Activated CD8-positive, alpha-beta T cell treated with anti-CD3 and anti-CD28 coated beads, Interleukin-2, amount 10 ng/mL, durations not matched to agents 7 days and 5 days (primary cell): ENCODE data around the gene LBX1. TPM values are rescaled to one million over a fixed set of nuclear protein-coding genes. Genes with fewer than 3 reads are reported as not detected.

ENCODE experiments used
- ATAC-seq: fragments of 150-1000 bp; cut with Tn5 transposase; one replicate; pipeline ENCODE4 v1.10.0; 2021; ENCODE audit warnings: moderate library complexity
- CTCF ChIA-PET: fragments of 350-600 bp; sonication (Branson Sonifier 250); formaldehyde crosslinking; loops from one replicate; lab custom pipeline; 2021; ENCODE audit warnings: antibody characterized with exemption; lab: Charles Lee
- POLR2A ChIA-PET: fragments of 350-600 bp; sonication (Branson Sonifier 250); formaldehyde crosslinking; loops from one replicate; lab custom pipeline; 2021; ENCODE audit warnings: antibody characterized with exemption; lab: Charles Lee
- DNase-seq: peaks from one replicate; pipeline ENCODE4 v3.0.0-alpha.2; 2020
- H3K27ac Mint-ChIP-seq: one replicate; pipeline ENCODE4 v1.8.0; 2021; ENCODE audit warnings: mild to moderate bottlenecking, mixed read lengths
- H3K27me3 Mint-ChIP-seq: one replicate; pipeline ENCODE4 v1.8.0; 2021; ENCODE audit warnings: low read depth, mixed read lengths
- H3K36me3 Mint-ChIP-seq: one replicate; pipeline ENCODE4 v1.8.0; 2021; ENCODE audit warnings: low read depth, mixed read lengths
- H3K4me1 Mint-ChIP-seq: one replicate; pipeline ENCODE4 v1.8.0; 2021; ENCODE audit warnings: low read depth, mixed read lengths
- H3K4me3 Mint-ChIP-seq: one replicate; pipeline ENCODE4 v1.8.0; 2021; ENCODE audit warnings: mild to moderate bottlenecking, mixed read lengths
- H3K9me3 Mint-ChIP-seq: one replicate; pipeline ENCODE4 v1.8.0; 2022; ENCODE audit warnings: mixed read lengths; ENCODE audit not compliant: insufficient read depth
- total RNA-seq, 2 experiments: library from RNA; stranded (reverse); gene quantifications; one replicate each; pipeline ENCODE4 v1.2.3, GENCODE V29; 2021

LBX1 gene
- total RNA-seq, 2 experiments from 2014 or later = not detected

- Mint-ChIP-seq H3K4me1 (peaks cover 18% of the 10 kb centered on the region), H3K36me3 (peaks cover 2% of the 10 kb centered on the region), H3K27ac (no peak overlapping the region), H3K27me3 (peaks cover 78% of the 10 kb centered on the region), H3K4me3 (no peak overlapping the region), H3K9me3 (no peaks in the 10 kb centered on the region)
- CTCF ChIA-PET = interaction anchor here (0.7 to 1.9 kb wide), 2 partner anchors 16 to 80 kb away, joined by 3 to 10 read pairs; no protein-coding TSS in a partner anchor
- POLR2A ChIA-PET = no interaction called here
- ATAC-seq (no peak), DNase-seq (no peak)
These were observed 1.1 kb upstream of the LBX1 start for GRCh38 chr10:101230183-101230917.

GRCh38 chr10:101228966-101229265 is 347 bp downstream of the LBX1 start:
- peaks cover 25% of the 10 kb centered on the region for H3K4me1 Mint-ChIP-seq
- H3K27ac Mint-ChIP-seq = peak overlapping the region; percentile 57
- H3K36me3 Mint-ChIP-seq = peaks cover 2% of the 10 kb centered on the region
- DNase-seq = no peak
- H3K4me3 Mint-ChIP-seq = no peak overlapping the region
- ATAC-seq = no peak
- H3K9me3 Mint-ChIP-seq = no peaks in the 10 kb centered on the region
- CTCF ChIA-PET = no interaction called here
- H3K27me3 Mint-ChIP-seq = peaks cover 73% of the 10 kb centered on the region
- POLR2A ChIA-PET = no interaction called here

- Mint-ChIP-seq H3K27me3 (peaks cover 74% of the 10 kb centered on the region), H3K36me3 (peaks cover 2% of the 10 kb centered on the region), H3K4me1 (peaks cover 28% of the 10 kb centered on the region), H3K4me3 (peak overlapping the region; percentile 5), H3K27ac (peak overlapping the region; percentile 46), H3K9me3 (no peaks in the 10 kb centered on the region)
- DNase-seq (no peak), ATAC-seq (no peak)
- CTCF ChIA-PET = interaction anchor here (1.3 kb wide), 1 partner anchor 15 kb away, joined by 3 read pairs; no protein-coding TSS in a partner anchor
- POLR2A ChIA-PET = no interaction called here
These were observed 904 bp downstream of the LBX1 start for GRCh38 chr10:101228153-101228965.

- H3K27ac Mint-ChIP-seq = peak overlapping the region; percentile 46
- ATAC-seq = no peak
- POLR2A ChIA-PET = no interaction called here
- H3K4me3 Mint-ChIP-seq = peak overlapping the region; percentile 42
- peaks cover 74% of the 10 kb centered on the region for H3K27me3 Mint-ChIP-seq
- DNase-seq = no peak
- H3K9me3 Mint-ChIP-seq = no peaks in the 10 kb centered on the region
- H3K36me3 Mint-ChIP-seq = peaks cover 2% of the 10 kb centered on the region
- peaks cover 32% of the 10 kb centered on the region for H3K4me1 Mint-ChIP-seq
- CTCF ChIA-PET = interaction anchor here (1.0 to 1.7 kb wide), 3 partner anchors 14 to 85 kb away, joined by 3 to 6 read pairs (median 4); no protein-coding TSS in a partner anchor
These were observed 1.7 kb downstream of the LBX1 start for GRCh38 chr10:101227429-101228152.

GRCh38 chr10:101226491-101227428 is 2.5 kb downstream of the LBX1 start:
- ATAC-seq (no peak), DNase-seq (peak; percentile 42)
- ChIA-PET CTCF (interaction anchor here (0.7 to 1.7 kb wide), 5 partner anchors 14 to 84 kb away, joined by 3 to 6 read pairs (median 3); no protein-coding TSS in a partner anchor), POLR2A (interaction anchor here (0.6 kb wide), 1 partner anchor 31 kb away, joined by 3 read pairs; no protein-coding TSS in a partner anchor)
- H3K4me1 Mint-ChIP-seq = peaks cover 36% of the 10 kb centered on the region
- H3K36me3 Mint-ChIP-seq = peaks cover 2% of the 10 kb centered on the region
- H3K4me3 Mint-ChIP-seq = peak overlapping the region; percentile 38
- H3K27ac Mint-ChIP-seq = peak overlapping the region; percentile 18
- H3K27me3 Mint-ChIP-seq = peaks cover 72% of the 10 kb centered on the region
- no peaks in the 10 kb centered on the region for H3K9me3 Mint-ChIP-seq

- Mint-ChIP-seq H3K36me3 (peaks cover 2% of the 10 kb centered on the region), H3K27ac (no peak overlapping the region), H3K4me3 (no peak overlapping the region), H3K4me1 (peaks cover 41% of the 10 kb centered on the region), H3K27me3 (peaks cover 72% of the 10 kb centered on the region), H3K9me3 (no peaks in the 10 kb centered on the region)
- no peak for ATAC-seq
- no peak for DNase-seq
- POLR2A ChIA-PET = interaction anchor here (0.6 kb wide), 1 partner anchor 32 kb away, joined by 3 read pairs; no protein-coding TSS in a partner anchor
- CTCF ChIA-PET = interaction anchor here (1.1 to 1.7 kb wide), 2 partner anchors 46 to 84 kb away, joined by 3 to 6 read pairs; no protein-coding TSS in a partner anchor
These were observed 3.3 kb downstream of the LBX1 start for GRCh38 chr10:101225846-101226421.

- peaks cover 73% of the 10 kb centered on the region for H3K27me3 Mint-ChIP-seq
- peaks cover 2% of the 10 kb centered on the region for H3K36me3 Mint-ChIP-seq
- peak overlapping the region; percentile 19 for H3K27ac Mint-ChIP-seq
- peaks cover 41% of the 10 kb centered on the region for H3K4me1 Mint-ChIP-seq
- ChIA-PET POLR2A (no interaction called here), CTCF (no interaction called here)
- ATAC-seq (no peak), DNase-seq (no peak)
- peak overlapping the region; percentile 7 for H3K4me3 Mint-ChIP-seq
- H3K9me3 Mint-ChIP-seq = no peaks in the 10 kb centered on the region
These were observed 4.1 kb downstream of the LBX1 start for GRCh38 chr10:101224910-101225823.

GRCh38 chr10:101224060-101224909 is 5.0 kb downstream of the LBX1 start:
- DNase-seq (no peak), ATAC-seq (no peak)
- ChIA-PET POLR2A (interaction anchor here (0.6 to 0.9 kb wide), 2 partner anchors 93 to 343 kb away, joined by 3 to 4 read pairs; partner anchors contain the start of gene TLX1), CTCF (interaction anchor here (2.0 to 3.4 kb wide), 3 partner anchors 10 to 82 kb away, joined by 8 to 16 read pairs (median 8); no protein-coding TSS in a partner anchor)
- Mint-ChIP-seq H3K27me3 (peaks cover 80% of the 10 kb centered on the region), H3K4me1 (peaks cover 41% of the 10 kb centered on the region), H3K36me3 (peaks cover 2% of the 10 kb centered on the region), H3K27ac (no peak overlapping the region), H3K9me3 (no peaks in the 10 kb centered on the region), H3K4me3 (no peak overlapping the region)
